HG03175 (cell line): ENCODE data around the gene WWOX.
A peak's percentile ranks its signal among the peaks of the same experiment; 100 is the strongest.

Source experiments
- ATAC-seq: cut with Tn5 transposase; IDR thresholded peaks from one replicate; pipeline ENCODE4 v1.9.1; 2021; ENCODE audit warnings: mild to moderate bottlenecking, moderate library complexity; ENCODE audit not compliant: unreplicated experiment

WWOX gene

DNA sequence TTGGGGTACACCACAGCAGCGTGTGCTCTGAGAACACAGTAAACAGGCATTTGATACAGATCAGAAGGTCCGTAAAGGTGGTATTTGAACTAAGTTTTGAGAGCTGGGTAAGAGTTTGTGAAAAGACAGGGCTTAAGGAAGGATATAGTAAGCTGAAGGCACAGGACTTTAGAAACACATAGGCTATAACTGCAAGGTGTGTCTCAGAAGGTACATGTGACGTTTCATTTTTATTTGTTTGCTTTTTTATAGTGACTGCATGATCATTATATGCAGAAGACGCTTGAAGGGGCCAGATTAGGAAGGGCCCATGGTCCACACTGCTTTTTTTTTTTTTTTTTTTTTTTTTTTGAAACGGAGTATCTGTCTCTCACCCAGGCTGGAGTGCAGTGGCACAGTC is 644.6 kb downstream of the WWOX start:
- no peak for ATAC-seq

DNA sequence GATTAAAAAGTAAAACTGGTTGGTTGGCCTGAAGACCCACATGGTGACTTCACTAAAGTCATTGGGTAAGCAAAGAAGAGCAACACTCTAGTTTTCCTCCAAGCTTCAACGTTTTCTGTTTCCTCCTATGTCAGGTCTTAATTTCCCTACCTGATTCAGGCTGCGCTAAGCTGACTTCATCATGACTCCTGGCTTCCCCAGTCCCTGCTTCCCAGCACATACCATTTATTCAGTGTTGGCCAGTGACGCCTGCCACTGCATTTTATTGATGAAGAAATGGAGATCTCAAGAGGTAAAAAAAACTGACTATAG is 645.3 kb downstream of the WWOX start:
- ATAC-seq: no peak

DNA sequence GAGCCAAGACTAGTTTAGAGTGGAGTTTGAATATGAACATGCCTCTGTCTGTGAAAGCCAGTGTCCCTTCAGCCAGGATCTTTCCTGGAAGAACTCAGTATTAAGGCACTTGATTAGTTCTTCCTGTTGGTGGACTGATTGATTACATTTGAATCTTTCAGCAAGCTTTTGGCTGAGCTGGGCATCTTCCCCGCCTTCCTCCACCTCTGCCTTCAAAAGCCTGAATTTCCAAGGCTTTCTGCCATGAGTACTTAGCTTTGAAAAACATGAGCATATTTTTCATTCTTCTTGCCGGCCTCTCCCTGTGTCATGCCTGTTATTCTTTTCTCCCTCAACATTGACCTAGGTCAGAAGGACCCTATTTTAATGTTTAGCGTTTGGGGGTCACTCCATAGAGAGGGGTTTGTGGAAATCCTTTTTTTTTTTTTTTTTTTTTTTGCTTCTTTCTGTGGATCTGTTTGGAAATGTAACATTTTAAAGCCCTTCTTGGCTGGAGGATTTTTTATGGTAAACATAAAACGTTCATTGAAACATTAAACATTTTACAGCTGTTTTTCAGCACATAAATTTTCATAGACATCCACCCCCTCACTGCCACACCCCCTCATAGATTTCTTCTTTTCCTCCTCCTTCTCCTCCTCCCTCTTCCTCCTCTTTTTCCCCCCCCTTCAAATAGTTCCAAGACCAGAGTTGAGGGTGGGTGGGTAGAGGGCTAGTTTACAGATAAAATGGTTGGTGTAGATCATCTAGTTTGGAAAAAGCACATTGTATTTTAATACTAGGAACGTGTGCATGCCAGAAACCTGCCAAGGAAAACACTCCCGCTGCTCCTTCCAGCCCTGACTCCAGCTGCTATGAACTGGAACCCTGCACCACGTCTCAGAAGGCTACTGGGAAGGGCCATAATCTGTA is 645.9 kb downstream of the WWOX start:
- no peak for ATAC-seq

DNA sequence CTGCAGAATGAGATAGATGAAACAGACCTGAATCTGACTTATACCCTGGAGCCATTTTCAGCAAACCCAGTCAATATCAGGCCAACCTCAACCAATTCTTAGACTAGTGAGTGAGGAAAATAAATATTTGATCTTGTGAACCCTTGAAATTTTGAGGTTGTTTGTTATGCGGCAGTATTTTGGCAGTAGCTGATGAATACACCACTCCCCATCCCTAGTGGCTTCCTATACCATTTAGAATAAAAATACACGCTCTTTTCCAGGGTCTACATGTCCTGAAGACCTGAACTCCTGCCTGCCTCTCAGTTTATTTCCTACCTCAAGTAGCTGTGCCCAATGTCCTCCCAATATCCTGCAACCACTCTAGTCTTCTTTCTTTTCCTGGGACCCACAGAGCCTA is 647.3 kb downstream of the WWOX start:
- ATAC-seq: no peak

GRCh38 chr16:78748220-78748929 is 648.9 kb downstream of the WWOX start:
- no peak for ATAC-seq

DNA sequence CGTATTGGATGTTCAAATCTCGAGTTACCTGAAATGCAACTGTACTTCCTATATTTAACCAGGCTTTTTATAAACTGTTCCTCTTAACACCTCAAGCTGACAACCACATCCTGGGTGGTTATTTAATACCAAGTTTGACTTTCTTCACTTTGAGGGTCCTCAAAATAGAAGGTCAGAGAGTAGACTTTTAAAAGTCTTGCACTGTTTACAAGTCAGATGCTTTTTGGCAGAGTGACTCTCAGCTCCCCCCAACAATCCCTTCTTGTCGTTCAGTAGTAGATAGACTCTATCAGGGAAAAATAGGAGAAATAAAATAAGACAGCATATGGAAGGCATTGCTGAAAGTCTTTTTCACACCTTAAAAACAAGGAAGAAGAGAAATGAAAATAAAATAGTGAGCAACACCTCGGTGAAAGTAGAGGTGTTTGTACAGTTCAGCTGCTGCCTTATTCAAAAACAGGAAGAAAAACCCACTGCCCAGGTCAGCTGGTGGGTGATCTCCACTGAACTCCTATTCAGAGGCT is 650.4 kb downstream of the WWOX start:
- ATAC-seq: peak; percentile 89

DNA sequence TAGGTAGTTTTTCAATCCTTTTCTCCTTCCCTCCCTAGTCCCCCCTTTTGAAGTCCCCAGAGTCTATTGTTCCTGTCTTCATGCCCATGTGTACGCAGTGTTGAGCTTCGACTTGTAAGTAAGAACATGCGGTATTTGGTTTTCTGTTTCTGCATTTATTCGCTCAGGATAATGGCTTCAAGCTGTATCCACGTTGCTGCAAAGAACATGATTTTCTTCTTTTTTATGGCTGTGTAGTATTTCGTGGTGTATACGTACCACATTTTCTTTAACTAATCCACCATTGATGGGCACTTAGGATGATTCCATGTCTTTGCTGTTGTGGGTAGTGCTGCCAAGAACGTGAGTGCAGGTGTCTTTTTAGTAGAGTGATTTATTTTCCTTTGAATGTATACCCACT is 651.2 kb downstream of the WWOX start:
- no peak for ATAC-seq

GRCh38 chr16:78751601-78752000 is 652.1 kb downstream of the WWOX start:
- no peak for ATAC-seq

DNA sequence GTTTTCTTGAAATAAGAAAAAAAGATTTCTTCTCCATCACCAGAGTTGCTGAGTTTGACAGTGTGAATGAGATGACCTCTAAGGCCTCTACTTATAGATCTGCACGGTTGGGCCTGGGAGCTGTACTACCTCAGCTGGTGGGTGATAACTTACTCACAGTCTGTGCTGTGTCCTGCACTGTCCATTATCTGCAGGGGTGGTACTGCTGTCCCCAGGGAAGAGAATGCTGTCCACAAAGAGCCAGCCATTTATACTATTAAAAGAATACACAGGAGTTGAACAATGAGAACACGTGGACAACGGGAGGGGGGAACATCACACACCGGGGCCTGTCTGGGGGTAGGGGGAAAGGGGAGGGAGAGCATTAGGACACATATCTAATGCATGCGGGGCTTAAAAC is 655.3 kb downstream of the WWOX start:
- no peak for ATAC-seq

GRCh38 chr16:78755751-78756661 is 656.6 kb downstream of the WWOX start:
- ATAC-seq: no peak

GRCh38 chr16:78759596-78759995 is 660.1 kb downstream of the WWOX start:
- no peak for ATAC-seq

DNA sequence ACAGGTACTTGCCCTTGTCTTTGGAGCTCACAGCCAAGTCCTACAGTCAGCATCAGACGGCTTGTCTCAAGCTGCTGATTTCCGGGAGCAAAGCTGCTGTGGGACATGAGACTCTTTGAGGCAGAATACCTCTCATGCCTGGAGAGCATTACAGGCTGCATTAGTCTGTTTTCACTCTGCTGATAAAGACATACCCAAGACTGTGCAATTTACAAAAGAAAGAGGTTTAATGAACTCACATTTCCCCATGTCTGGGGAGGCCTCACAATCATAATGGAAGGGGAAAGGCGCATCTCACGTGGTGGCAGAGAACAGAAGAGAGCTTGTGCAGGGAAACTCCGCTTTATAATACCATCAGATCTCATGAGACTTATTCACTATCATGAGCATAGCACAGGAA is 661.2 kb downstream of the WWOX start:
- no peak for ATAC-seq

- peak; percentile 81 for ATAC-seq
These were observed 662.0 kb downstream of the WWOX start for GRCh38 chr16:78761427-78761826.

- peak; percentile 64 for ATAC-seq
These were observed 662.8 kb downstream of the WWOX start for GRCh38 chr16:78762222-78762621.

DNA sequence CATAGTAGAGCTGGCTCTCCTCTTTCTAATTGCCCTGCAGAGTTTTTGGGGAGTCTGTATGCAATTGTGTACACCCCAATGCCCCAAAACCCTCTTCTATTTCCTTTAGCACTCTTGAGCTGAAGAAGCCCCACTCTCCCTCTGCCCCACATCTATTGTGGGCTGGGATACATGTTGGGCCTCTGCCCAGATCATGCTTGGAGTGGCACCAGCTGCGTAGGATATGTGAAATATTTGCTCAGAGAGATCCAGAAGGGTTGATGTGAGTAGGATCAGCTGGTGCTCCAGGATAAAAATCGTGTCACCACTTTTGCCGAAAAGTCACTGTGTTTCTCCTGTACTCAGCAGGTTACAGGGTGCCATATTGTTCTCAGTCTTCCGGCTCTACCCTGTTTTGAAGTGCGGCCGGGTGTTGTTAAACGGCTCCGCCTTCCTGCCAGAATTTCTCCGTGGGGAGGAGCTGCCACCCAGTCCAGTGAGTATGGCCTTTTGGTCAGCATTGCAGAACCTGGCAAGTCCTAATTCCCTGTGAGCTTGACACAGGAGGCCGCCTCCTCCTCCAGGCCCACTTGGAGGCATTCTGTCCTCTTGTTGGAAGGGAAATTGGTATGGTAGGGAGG is 664.5 kb downstream of the WWOX start:
- ATAC-seq: no peak

GRCh38 chr16:78764478-78764877 is 665.0 kb downstream of the WWOX start:
- ATAC-seq: no peak

DNA sequence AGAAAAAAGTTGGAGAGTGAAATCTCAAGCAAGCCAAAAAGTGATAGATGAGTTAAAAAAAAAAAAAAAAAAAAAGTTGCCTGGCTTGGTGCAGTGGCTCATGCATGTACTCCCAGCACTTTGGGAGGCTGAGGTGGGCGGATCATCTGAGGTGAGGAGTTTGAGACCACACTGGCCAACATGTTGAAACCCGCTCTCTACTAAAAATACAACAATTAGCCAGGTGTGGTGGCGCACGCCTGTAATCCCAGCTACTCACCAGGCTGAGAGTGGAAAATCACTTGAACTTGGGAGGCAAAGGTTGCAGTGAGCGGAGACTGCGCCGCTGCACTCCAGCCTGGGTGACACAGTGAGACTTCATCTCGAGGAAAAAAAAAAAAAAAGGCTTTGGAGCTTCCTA is 668.8 kb downstream of the WWOX start:
- no peak for ATAC-seq

- peak; percentile 72 for ATAC-seq
These were observed 669.3 kb downstream of the WWOX start for GRCh38 chr16:78768718-78769117.

GRCh38 chr16:78770353-78771091 is 671.1 kb downstream of the WWOX start:
- peak; percentile 71 for ATAC-seq

DNA sequence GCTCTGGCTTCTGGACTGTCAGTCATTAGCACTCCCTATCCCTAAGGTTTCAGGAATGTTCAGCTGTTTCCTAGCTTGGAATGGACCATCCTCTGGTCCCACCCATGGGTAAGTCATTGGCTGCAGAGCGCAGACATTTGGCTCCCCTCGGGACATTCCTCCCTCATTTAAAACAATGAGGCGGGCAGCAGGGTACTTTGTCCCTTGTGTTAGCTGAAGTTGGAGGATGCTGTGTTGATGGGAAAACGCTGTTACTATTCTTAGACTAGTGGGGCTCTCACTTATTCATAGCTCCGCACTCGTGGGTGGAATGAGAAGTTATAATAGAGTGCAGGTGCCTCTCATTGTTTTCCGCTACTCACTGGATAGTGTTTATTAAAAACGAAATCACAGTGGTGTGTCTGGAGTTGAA is 673.8 kb downstream of the WWOX start:
- no peak for ATAC-seq
